ENCODE measurements around the gene CCDC8. TPM values are rescaled to one million over a fixed set of nuclear protein-coding genes. Genes with fewer than 3 reads are reported as not detected.
"Not testable (repeated sequence)": the region's sequence is repeated elsewhere in the genome, so short reads cannot be mapped to it uniquely, and the experiment has no call there.

Gene CCDC8
- total RNA-seq, 1 donor from 2014 or later = 0.68 TPM

DNA sequence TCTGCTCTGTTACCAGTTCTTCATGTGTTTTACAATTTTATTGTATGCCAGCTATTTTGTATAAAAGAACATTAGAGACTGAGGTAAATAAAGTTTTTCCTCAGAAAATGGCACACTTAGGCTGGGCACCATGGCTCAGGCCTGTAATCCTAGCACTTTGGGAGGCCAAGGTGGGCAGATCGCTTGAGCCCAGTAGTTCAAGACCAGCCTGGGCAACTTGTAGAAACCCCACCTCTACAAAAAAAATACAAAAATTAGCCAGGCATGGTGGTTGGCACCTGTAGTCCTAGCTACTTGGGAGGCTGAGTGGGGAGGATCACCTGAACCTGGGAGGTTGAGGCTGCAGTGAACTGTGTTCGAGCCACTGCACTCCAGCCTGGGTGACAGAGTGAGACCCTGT is 32.0 kb downstream of the CCDC8 start:
- DNase-seq = no peak

DNA sequence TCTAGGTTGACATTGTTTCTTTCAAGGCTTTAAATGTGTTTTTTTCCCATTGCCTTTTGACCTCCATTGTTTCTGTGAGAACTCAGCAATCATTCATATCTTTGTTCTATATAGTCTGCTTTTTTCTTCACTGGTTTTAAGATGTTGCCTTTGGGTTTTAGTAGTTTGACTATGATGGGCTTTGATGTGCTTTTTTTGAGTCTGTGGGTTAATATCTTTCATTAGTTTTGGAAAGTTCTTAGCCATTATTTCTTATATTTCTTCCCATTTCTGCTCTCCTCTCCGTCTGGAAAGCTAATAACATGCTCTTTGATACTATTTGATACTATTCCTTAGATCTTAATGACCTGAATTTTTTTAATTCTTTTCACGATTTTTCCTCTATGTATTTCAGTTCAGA is 32.7 kb downstream of the CCDC8 start:
- peak; percentile 20 for DNase-seq

DNA sequence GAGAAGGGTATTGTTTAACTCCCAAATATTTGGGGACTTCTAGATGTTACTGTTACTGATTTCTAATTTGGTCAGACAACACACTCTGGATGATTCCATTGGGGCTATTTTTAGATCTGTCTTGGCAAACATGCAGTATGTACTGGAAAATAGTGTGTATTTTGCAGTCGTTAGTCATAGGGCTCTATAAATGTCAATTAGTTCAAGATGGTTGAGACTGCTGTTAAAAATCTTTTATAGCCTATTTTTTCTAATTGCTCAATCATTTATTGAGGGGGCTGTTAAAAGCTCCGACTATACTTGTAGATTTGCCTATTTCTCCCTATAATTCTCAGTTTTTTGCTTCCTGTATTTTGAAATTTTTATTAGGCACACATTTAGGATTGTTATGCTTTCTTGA is 35.1 kb downstream of the CCDC8 start:
- peak; percentile 38 for DNase-seq

DNA sequence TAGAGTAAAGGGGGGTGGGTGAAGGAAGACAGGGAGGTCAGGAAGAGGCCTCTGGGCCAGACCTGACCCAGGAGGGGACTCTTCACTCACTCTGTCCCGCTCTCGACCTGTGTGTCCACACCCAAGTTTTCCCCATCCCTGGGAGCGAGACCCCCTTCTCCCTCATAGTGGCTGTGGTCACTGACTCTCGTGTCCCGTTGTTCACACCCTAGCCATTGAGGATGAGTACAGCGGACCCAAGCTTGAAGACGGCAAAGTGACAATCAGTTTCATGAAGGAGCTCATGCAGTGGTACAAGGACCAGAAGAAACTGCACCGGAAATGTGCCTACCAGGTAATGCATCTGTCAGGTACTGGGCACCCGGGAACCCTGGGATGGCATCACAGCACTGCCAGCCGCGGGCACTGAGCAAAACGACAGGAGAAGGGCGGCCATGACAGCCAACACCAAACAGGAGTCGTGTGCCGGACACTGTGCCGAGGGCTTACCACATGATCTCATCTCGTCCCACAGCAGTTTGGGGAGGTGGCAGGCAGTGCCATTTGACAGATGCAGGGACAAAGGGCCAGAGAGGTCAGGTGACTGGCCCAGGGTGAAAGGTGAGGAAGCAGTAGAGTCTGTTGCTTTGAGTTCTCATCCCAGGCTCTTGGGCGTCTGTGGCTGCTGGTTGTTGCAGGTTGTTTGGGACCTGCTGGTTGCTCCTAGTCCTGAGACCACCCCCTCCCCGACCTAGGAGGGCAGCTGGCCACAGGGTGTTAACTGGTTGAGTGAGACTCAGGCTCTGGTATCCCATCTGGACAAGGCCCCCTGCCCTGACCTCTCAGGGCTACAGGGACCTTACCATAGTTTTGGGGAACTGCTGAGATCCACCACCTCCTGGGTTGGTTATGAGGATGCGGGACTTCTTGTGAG is 36.9 kb downstream of the CCDC8 start:
- no peak for DNase-seq

DNA sequence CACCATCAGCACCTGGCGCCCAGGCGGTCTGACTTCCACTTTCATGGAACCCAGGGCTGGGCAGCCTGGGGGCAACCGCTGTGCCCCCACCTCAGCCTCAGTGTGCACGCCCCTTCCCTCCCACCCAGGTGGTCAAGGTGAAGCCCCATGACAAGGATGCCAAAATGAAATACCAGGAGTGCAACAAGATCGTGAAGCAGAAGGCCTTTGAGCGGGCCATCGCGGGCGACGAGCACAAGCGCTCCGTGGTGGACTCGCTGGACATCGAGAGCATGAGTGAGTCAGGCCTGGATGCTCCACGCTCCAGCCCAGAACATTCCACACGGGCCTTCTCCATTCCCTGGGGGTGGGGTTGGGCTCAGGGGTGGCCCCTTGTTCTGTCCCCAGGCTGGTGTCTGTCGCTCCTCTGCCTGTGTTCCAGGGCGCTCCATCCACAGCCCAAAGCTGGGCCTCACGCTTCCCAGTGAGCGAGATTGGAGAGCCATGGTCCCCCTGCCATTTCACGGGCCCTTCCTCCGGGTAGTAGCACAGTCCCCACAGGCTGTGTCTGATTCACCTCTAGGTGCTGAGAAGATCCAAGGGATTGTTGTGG is 37.8 kb downstream of the CCDC8 start:
- not testable (repeated sequence) for DNase-seq

DNA sequence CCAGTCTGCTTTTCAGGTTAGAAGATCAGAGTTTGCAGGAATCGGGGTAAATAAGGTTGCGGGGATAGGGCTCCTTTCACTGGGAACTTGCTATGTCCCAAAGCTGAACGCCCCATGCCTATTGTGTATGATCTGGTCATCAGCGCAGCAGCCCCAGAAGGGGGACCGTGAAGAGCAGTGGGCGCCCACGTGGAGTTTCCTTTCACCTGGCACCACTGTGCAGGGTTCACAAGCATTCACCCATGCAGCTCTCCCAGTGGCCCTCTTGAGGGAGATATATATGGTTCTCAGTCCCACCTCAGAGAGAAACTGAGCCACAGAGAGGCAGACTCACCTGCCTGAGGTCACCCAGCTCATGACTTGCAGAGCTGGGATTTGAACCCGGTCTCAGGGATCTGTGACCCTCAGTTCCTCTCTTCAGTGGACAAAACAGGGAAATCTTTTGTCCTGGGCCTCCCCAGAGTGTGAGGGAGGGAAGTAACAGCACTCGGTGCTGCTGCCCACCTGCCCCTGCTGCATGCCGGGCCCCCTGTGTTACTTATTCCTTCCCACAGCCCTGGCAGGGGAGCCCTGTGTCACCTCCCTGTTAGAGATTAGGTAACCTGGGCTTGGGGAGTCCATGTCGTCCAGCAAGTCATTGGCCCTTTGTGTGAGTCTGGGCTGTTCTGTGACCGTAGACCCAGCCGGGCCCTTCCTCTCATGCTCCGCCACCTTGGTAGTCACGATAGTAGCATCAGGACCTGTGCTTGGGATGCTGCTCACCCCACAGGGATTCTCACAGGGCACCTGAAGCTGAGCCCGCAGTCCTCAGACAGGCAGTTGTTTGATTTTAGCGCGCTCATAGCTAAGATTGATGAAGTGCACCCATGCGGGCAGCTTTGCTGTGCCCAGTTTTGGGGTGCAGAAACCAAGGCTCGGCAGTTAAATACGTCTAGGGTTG is 38.6 kb downstream of the CCDC8 start:
- no peak for DNase-seq

DNA sequence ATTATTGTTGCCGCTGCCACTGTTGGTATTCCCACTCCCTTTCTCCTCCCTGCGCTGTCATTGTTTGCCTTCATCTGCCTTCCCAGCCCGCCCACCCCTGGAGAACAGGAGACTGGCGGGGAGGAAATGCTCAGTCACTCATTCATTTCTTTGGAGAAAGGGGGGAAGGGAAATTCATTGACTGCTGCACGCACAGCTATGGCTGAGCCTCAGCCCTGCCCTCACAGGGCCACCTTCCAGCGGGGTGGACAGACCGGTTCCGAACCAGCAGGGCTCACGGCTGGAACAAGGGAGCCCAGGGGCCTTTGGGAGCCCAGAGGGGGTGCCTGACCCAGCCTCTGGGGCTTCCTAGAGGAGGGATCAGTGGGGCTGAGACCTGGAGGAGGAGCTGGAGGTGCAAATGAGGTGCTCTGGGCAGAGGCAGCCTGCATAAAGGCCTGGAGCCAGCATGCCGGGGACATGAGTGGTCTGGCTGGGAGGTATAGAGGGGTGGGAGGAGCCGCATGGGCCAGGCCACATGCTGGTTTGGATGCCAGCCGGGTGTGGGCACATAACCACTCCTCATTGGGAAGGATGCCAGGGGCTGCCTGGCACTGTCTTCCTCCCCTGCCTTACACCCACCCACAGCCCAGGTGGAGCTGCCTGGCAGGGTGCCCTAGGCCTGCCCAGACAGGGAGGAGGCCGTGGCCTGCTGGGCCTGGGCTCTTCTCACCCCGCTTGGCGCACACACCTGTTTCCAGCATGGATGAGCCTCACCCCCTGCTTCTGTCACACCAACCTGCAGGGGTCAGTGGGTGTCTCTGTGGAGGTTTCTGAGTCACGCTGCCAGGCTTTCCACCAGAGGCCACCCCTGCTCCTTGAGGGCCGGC is 39.6 kb downstream of the CCDC8 start:
- peak; percentile 68 for DNase-seq

DNA sequence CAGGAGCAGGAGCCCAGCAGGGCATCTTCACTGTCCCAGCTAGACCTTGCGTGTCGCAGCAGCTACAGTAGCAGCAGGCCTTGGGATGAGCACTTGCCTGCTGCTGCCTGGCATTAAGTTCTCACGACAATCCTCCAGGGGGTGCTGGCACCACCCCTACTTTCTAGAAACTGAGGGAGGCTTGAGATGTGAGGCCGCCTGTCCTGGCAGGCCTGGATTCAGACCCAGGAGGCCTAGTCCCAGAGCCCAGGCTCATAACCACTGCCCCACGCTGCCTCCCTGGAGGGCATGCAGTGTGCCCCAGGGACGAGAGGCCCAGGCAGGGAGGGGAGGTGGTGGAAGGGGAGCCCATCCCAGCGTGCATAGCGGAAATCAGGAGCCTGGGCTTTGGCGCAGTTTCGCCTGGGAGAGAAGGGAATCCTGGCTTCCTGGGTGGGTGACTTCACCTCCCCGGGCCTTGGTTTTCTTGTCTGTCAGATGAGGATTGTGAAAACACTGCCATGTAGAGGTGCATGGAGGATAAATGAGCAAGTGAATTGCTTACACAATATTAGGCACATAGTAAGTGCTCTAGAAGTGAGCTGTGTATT is 40.4 kb downstream of the CCDC8 start:
- peak; percentile 52 for DNase-seq

DNA sequence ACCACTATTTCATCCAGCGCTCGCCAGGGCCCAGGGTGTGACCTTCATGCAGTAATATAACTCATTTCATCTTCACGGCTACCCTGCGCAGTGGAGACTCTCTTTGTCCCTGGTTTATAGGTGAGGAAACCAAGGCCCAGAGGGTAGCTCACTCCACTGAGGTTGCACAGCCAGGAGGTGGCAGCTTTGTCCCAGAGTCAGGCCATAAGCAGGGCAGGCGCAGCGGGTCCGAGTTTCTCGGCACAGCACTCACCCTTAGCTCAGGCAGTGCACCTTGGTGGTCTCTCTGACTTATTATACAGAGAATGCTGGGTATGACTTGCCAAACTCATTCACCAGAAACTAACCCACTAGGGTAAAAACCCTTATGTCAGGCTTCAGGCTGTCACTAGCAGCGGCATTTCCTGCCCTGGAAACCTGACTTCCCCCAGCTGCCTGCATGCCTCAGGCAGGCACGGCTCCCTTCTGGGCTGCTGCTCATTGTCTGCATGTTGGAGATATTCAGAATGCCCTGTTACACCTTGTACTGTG is 41.9 kb downstream of the CCDC8 start:
- peak; percentile 68 for DNase-seq

DNA sequence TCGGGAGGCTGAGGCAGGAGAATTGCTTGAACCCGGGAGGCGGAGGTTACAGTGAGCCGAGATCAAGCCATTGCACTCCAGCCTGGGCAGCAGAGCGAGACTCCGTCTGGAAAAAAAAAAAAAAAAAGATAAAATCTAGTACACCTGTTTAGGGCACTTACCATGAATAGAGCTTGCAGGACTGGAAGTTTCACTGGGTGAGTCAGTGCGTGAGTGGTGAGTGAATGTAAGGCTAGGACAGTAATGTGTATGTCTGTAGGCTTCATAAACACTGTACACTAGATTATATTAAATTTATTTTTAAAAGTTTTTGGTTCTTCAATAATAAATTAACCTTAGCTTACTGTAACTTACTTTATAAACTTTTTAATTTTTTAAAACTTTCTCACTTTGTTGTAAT is 43.5 kb downstream of the CCDC8 start:
- no peak for DNase-seq

DNA sequence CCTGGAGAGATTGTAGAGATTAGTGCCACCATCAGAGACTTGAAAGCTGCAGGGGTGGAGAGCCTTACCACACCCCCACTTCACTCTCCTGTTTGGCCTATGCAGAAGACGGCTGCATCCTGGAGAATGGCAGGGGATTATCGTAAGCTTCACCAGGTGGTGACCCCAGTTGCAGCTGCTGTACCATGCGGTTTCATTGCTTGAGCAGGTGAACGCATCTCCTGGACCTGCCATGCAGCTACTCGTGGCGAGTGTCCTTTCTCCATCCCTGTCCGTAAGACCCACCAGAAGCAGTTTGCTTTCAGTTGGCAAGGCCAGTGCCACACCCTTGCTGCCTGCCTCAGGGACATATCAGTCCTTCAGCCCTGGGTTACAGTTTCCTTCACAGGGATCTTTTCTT is 45.2 kb downstream of the CCDC8 start:
- DNase-seq = no peak

DNA sequence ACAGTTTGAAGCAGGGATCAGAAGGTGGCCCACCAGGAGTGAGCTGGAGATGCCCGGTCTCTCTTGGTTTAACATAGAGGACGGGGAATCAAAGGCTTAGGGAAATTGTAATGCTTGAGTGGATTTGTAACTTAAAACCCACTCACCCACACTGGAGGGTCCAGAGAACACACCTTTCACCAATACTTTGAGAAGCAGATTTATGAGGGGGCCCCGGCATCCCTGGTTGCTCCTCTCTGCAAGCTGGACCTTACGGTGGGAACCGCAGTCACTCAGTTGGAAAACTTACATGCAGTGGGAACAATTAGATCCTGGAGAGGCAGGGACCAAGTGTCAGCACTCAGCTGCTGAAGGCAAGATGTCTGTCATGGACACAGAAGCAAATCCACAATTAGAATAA is 45.9 kb downstream of the CCDC8 start:
- DNase-seq = no peak

DNA sequence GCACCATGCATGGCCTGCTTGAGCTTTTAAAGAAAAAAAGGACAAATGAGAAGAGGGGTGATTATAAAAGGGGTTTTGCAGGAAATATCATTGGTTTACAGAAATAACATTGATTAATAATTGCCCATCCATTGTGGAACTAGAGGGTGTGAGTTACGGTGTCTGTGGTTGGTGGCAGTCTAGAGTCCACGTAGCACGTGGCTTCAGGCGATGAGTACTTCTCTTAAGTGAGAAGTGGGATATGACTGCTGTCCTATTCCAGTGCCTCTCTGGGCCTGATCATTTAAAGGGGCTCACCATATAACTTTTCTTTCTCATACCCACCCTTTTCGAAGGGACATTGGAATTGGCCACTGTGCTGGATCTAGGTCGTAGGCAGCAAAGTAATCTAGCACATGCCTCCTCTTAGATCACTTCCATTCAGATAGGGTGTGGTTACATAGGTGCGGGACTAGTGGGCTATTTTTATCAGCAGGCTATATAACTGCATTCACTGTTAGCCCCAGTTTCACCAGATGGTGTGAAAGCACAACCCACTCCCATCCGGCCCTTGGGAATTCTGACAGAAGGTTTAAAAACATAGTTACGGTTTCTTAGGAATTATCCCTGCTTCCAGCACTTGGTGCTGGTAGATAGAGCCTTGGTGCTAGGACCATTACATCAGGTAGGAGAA is 46.6 kb downstream of the CCDC8 start:
- DNase-seq = no peak

DNA sequence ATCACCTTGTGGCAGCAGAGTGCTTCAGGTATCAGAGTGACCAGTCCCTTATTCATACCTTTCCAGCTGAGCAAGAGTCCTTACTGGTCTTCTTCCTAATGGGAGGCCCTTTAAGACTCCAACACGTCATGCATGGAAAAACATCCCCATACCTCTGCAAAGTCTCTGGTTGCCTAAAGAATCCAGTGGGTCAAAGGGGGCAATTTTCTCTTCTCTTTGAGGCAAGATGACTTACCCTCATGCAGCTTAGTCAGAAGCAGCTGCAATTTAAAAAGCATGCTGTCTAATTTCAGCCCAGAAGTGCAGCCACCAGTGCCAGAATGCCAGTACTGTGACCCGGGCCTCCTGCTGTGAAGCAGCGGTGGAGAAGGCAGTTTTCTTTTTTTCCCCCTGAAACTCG is 47.8 kb downstream of the CCDC8 start:
- DNase-seq = no peak

DNA sequence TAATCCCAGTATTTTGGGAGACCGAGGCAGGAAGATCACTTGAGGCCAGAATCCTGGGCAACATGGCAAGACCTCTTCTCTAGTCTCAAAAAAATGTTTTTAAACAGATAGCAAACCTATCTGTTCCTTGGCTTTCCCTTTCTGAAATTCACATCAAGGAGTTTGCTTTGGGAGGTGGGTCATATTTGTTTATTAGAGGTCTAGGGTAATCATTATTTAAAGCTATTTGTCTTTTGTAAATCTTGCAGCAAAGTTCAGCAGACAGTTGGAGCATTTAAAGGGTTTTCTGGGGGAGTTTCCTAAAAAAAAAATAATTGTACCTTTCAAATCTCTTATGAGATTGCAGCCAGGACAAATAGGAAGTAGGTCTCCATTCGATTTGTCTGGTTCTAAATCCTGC is 49.0 kb downstream of the CCDC8 start:
- DNase-seq = no peak

DNA sequence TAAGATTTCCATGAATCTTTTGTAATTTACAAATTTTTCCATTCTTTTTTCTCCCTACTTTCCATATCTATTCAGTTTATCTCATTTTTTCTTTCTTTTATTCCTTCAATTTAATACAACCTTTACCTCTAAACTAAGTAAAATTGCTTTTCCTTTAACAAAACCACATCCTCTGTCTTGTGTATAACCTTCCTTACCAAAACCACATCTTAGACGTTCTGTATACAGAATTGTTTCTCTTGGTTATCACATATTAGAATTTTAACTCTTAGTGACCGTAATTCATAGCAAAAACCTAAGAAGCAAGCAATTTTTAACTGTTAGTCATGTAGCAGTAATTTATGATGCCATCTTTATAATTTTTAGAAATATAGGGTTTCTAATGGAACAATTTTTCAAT is 51.4 kb downstream of the CCDC8 start:
- DNase-seq = no peak
